RWPE2 (cell line): Measurements from ENCODE around the gene OCA2.

Experiments
- ATAC-seq: fragments of 200-7000 bp; cut with Tn5 transposase; 3 replicates; pipeline ENCODE4 v1.9.1; 2021; ENCODE audit warnings: low read depth
- DNase-seq: peaks from one replicate; pipeline ENCODE4 v3.0.0-alpha.2; 2020; ENCODE audit warnings: low spot score
- H3K27ac ChIP-seq: fragments of 450-650 bp; 2 replicates; pipeline ENCODE4 v1.5.1; 2017; ENCODE audit warnings: mild to moderate bottlenecking; ENCODE audit not compliant: poor library complexity, severe bottlenecking
- H3K27me3 ChIP-seq: fragments of 250-450 bp; sonication (Bioruptor Pico); 2 replicates; pipeline ENCODE4 v1.5.1; 2021; ENCODE audit warnings: mild to moderate bottlenecking, moderate library complexity; ENCODE audit not compliant: insufficient read depth, poor library complexity, severe bottlenecking
- H3K36me3 ChIP-seq: fragments of 250-450 bp; sonication (Bioruptor Pico); 2 replicates; pipeline ENCODE4 v1.5.1; 2020; ENCODE audit warnings: low read depth, mild to moderate bottlenecking, moderate library complexity
- H3K4me1 ChIP-seq: fragments of 250-450 bp; sonication (Bioruptor Pico); 2 replicates; pipeline ENCODE4 v1.5.1; 2021; ENCODE audit warnings: mild to moderate bottlenecking, moderate library complexity; ENCODE audit not compliant: insufficient read depth, poor library complexity, severe bottlenecking
- H3K4me3 ChIP-seq: fragments of 250-450 bp; sonication (Bioruptor Pico); 2 replicates; pipeline ENCODE4 v1.5.1; 2021; ENCODE audit warnings: mild to moderate bottlenecking, moderate library complexity; ENCODE audit not compliant: severe bottlenecking
- H3K9me3 ChIP-seq: fragments of 250-450 bp; sonication (Bioruptor Pico); 2 replicates; pipeline ENCODE4 v1.5.1; 2021; ENCODE audit warnings: mild to moderate bottlenecking, moderate library complexity; ENCODE audit not compliant: severe bottlenecking
- CTCF ChIP-seq: fragments of 450-650 bp; IDR thresholded peaks from one replicate; pipeline ENCODE4 v1.5.1; 2017; ENCODE audit warnings: mild to moderate bottlenecking, moderate library complexity; ENCODE audit not compliant: poor library complexity, severe bottlenecking

The OCA2 gene

GRCh38 chr15:28094732-28095521 is 4.2 kb downstream of the OCA2 start:
- peaks cover 65% of the 10 kb centered on the region for H3K27me3 ChIP-seq
- ATAC-seq (peak; percentile 20), DNase-seq (no peak)
- H3K4me1 ChIP-seq, result no peaks in the 10 kb centered on the region
- TF ChIP-seq CTCF, result no peak
- H3K36me3 ChIP-seq, result no peaks in the 10 kb centered on the region
- H3K27ac ChIP-seq, result no peak overlapping the region
- no peaks in the 10 kb centered on the region for H3K9me3 ChIP-seq
- H3K4me3 ChIP-seq, result peak overlapping the region; percentile 22

GRCh38 chr15:28093752-28094535 is 5.2 kb downstream of the OCA2 start:
- ATAC-seq (no peak), DNase-seq (no peak)
- Histone ChIP-seq H3K27ac (no peak overlapping the region), H3K27me3 (peaks cover 64% of the 10 kb centered on the region), H3K4me1 (no peaks in the 10 kb centered on the region), H3K9me3 (no peaks in the 10 kb centered on the region), H3K4me3 (no peak overlapping the region), H3K36me3 (no peaks in the 10 kb centered on the region)
- TF ChIP-seq CTCF, result no peak

- ATAC-seq, result no peak
- H3K36me3 ChIP-seq, result no peaks in the 10 kb centered on the region
- no peaks in the 10 kb centered on the region for H3K4me1 ChIP-seq
- H3K27ac ChIP-seq, result no peak overlapping the region
- H3K4me3 ChIP-seq, result no peak overlapping the region
- no peak for TF ChIP-seq CTCF
- no peaks in the 10 kb centered on the region for H3K9me3 ChIP-seq
- H3K27me3 ChIP-seq, result peaks cover 48% of the 10 kb centered on the region
- DNase-seq, result no peak
Observed at GRCh38 chr15:28091313-28091712, 7.8 kb downstream of the OCA2 start.

- DNase-seq (no peak), ATAC-seq (peak; percentile 99)
- Histone ChIP-seq H3K4me3 (no peak overlapping the region), H3K36me3 (no peaks in the 10 kb centered on the region), H3K27ac (no peak overlapping the region), H3K9me3 (no peaks in the 10 kb centered on the region), H3K27me3 (peaks cover 23% of the 10 kb centered on the region), H3K4me1 (no peaks in the 10 kb centered on the region)
- peak; percentile 94 for TF ChIP-seq CTCF
Observed at GRCh38 chr15:28086175-28086703, 12.9 kb downstream of the OCA2 start.
